ENCODE results near the gene RPAP3.

- TF ChIP-seq CTCF (IDR thresholded peaks at IDR 0.05 in 8 of 11, conservative IDR thresholded peaks at IDR 0.05 in 3 of 11) (no peak), POLR2AphosphoS5 (IDR thresholded peaks at IDR 0.05) (no peak), POLR2A (IDR thresholded peaks at IDR 0.05) (no peak)
These were observed 3.8 kb upstream of the RPAP3 start for GRCh38 chr12:47709671-47710070.

Measured in spleen (tissue), 7 donors.